Measurements from ENCODE around the gene MSI2.

GRCh38 chr17:57403236-57403635, 146.9 kb downstream of the MSI2 start:
- TF ChIP-seq, protein P1, sequence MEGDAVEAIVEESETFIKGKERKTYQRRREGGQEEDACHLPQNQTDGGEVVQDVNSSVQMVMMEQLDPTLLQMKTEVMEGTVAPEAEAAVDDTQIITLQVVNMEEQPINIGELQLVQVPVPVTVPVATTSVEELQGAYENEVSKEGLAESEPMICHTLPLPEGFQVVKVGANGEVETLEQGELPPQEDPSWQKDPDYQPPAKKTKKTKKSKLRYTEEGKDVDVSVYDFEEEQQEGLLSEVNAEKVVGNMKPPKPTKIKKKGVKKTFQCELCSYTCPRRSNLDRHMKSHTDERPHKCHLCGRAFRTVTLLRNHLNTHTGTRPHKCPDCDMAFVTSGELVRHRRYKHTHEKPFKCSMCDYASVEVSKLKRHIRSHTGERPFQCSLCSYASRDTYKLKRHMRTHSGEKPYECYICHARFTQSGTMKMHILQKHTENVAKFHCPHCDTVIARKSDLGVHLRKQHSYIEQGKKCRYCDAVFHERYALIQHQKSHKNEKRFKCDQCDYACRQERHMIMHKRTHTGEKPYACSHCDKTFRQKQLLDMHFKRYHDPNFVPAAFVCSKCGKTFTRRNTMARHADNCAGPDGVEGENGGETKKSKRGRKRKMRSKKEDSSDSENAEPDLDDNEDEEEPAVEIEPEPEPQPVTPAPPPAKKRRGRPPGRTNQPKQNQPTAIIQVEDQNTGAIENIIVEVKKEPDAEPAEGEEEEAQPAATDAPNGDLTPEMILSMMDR (IDR thresholded peaks at IDR 0.05) = no peak
- no peak for TF ChIP-seq EZH2 (IDR thresholded peaks at IDR 0.05; ENCODE audit: borderline replicate concordance, insufficient read depth, low read depth, low read length, poor library complexity, severe bottlenecking)

Data from B cell (primary cell).